HCT116 (cell line): ENCODE measurements around the gene MICALL2.

Source experiments
- JUND ChIP-seq: IDR thresholded peaks from 2 replicates; pipeline ENCODE4 v1.6.1; 2012
- POLR2A ChIP-seq: IDR thresholded peaks from 2 replicates; pipeline ENCODE4 v1.7.0; 2011; ENCODE audit warnings: borderline replicate concordance; ENCODE audit not compliant: insufficient read depth, insufficient read length; ENCODE audit errors: extremely low read depth
- POLR2AphosphoS5 ChIP-seq: IDR thresholded peaks from 2 replicates; pipeline ENCODE4 v1.6.1; 2011; ENCODE audit warnings: mild to moderate bottlenecking, low read depth, low read length, moderate library complexity
- TF ChIP-seq, protein P1 (sequence below), 3 experiments: fragments of 200-600 bp in 1 of 3; sonication (generic) in 1 of 3; IDR thresholded peaks in 2 of 3; conservative IDR thresholded peaks in 1 of 3; 2 replicates each; pipeline ENCODE4 v1.5.1; 2012 to 2017; ENCODE audit warnings: low read depth in 2 of 3, low read length in 2 of 3, antibody characterized with exemption in 1 of 3, borderline replicate concordance in 1 of 3, control low read depth in 1 of 3, mild to moderate bottlenecking in 1 of 3, mixed read lengths in 1 of 3, mixed run types in 1 of 3, moderate library complexity in 1 of 3; ENCODE audit not compliant: insufficient read depth in 1 of 3

DNA sequence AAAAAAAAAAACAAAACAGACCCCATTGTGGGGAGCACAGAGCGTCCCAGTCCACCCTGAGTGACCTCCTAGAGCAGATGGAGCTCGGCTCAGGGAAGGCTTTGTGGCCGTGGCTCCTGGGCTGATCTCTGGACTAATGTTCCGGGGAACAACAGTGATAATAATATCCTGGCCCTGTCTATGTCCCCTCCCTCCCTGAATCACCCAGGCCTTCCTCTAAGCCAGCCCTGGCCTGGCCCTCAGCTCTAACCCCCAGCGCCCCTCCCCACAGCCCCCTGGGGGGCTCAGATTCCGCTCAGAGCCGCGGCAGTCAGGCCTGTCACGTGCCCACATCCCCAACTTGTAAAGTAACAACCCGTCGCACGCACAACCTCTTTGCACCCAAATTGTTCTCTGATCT is 48.3 kb downstream of the MICALL2 start:
- TF ChIP-seq, protein P1, sequence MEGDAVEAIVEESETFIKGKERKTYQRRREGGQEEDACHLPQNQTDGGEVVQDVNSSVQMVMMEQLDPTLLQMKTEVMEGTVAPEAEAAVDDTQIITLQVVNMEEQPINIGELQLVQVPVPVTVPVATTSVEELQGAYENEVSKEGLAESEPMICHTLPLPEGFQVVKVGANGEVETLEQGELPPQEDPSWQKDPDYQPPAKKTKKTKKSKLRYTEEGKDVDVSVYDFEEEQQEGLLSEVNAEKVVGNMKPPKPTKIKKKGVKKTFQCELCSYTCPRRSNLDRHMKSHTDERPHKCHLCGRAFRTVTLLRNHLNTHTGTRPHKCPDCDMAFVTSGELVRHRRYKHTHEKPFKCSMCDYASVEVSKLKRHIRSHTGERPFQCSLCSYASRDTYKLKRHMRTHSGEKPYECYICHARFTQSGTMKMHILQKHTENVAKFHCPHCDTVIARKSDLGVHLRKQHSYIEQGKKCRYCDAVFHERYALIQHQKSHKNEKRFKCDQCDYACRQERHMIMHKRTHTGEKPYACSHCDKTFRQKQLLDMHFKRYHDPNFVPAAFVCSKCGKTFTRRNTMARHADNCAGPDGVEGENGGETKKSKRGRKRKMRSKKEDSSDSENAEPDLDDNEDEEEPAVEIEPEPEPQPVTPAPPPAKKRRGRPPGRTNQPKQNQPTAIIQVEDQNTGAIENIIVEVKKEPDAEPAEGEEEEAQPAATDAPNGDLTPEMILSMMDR (IDR thresholded peaks at IDR 0.05 in 2 of 3, conservative IDR thresholded peaks at IDR 0.05 in 1 of 3; ENCODE audit: borderline replicate concordance in 1 of 3, insufficient read depth in 1 of 3, low read depth in 2 of 3, low read length in 2 of 3), result no peak
- TF ChIP-seq JUND (no peak), POLR2A (no peak), POLR2AphosphoS5 (no peak)
